Left colon (tissue), 2 donors: ENCODE results near the gene SPAG7. TPM values are rescaled to one million over a fixed set of nuclear protein-coding genes. Genes with fewer than 3 reads are reported as not detected.
A peak's percentile ranks its signal among the peaks of the same experiment; 100 is the strongest.

Source experiments
- ATAC-seq: fragments of 200-7000 bp; cut with Tn5 transposase; one replicate; pipeline ENCODE4 v1.9.1; 2020; ENCODE audit warnings: mild to moderate bottlenecking, moderate library complexity
- DNase-seq, 2 donors: peaks; one replicate each; pipeline ENCODE4 v3.0.0-alpha.2; 2020
- intact Hi-C, 2 donors: fragments of 100-400 bp; cut with DNase I in 1 of 2; cut with micrococcal nuclease in 1 of 2; formaldehyde crosslinking; loops; one replicate each; pipeline versions ENCODE4 v1.11.2 to v1.14.0; 2022; cut with DNase I, micrococcal nuclease
- long read RNA-seq: library from polyadenylated mRNA; unstranded; transcript quantifications from one replicate; pipeline ENCODE4 v2.0.0, GENCODE V29; 2021
- total RNA-seq, 2 donors: library from RNA; stranded (reverse); fragmentation: NEBNext Ultra II Directional; extraction: Animal tissue kit (Norgen Biotek cat#: 25700); gene quantifications; one replicate each; pipeline ENCODE4 v1.2.1, GENCODE V29; 2021
- donor health status: DM: no; HTN: no; CAD: no.
- donor health status: DM: yes; HTN: yes; CAD: no.

Gene SPAG7
- total RNA-seq = 10 to 100 TPM; 49.3 to 68.2 TPM
- long read RNA-seq, transcript SPAG7-207 (6 exons, 1,094 nt) = minor isoform, 5 of 66 reads
- long read RNA-seq, transcript SPAG7-201 (7 exons, 1,058 nt) = major isoform, 55 of 66 reads
- long read RNA-seq, partial matches to known transcripts = 2 of 66 reads
- long read RNA-seq, other reads (novel, unspliced or antisense) = 2 of 66 reads

- DNase-seq (peak; percentile 92 to 95), ATAC-seq (peak; percentile 74)
- intact Hi-C loops = no loop called here
Measured at GRCh38 chr17:4967539-4968485, at the start of gene SPAG7. Gene SPAG7, minus strand, starts transcription at chr17:4967817. Its CDS starts 13 bp downstream, at chr17:4967804.

- intact Hi-C loops = no loop called here
- ATAC-seq = peak; percentile 2
- no peak for DNase-seq
Measured at GRCh38 chr17:5014357-5014756, 46.7 kb upstream of the SPAG7 start.

DNA sequence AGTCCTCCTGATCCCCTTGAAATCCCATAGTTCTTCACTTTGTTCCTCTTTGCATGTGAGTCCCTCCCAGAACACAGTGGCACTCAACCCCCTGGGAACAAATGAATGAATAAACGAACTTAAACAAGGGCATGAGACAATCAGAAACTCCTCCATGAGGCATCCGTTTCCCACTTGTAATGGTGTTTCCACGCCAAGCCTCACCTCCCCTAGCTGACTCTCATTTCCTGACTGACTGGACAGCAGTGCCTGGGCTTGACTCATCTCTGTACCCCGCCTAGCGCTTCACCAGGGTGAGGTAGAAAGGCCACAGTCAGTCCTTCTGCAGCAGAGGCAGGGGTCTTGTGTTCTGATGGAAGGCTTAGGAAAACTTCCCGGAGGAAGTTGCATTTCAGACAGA, 44.3 kb upstream of the SPAG7 start:
- intact Hi-C loops = no loop called here
- ATAC-seq (no peak), DNase-seq (no peak)

DNA sequence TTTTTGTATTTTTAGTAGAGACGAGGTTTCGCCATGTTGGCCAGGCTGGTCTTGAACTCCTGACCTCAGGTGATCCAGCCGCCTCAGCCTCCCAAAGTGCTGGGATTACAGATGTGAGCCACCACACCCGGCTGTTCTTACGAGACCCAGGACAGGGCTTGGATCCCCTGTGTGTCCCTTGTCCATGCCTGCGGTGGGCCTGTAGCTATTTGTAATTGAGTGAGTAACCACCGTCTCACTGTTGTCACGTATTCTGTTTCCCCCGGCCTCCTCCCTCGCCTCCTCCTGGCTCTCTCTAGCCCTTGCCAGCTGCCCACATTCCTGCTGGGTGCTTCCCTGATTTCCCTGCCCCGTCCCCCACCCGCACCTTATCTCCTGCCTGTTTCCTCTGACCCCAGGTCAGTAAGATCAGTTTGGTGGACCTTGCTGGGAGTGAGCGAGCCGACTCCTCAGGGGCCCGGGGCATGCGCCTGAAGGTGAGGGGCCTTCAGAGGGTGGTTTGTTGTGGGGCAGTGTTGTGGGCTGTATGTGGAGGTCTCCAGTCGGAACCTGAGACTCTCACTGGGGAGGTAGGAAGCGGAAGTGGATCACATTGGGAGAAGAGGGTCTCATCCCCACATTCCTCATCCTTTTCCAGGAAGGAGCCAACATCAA, 35.7 kb upstream of the SPAG7 start:
- DNase-seq (no peak), ATAC-seq (no peak)
- intact Hi-C loops = no loop called here

GRCh38 chr17:5002121-5002788, 34.6 kb upstream of the SPAG7 start:
- DNase-seq = no peak
- no peak for ATAC-seq
- intact Hi-C loops = no loop called here

DNA sequence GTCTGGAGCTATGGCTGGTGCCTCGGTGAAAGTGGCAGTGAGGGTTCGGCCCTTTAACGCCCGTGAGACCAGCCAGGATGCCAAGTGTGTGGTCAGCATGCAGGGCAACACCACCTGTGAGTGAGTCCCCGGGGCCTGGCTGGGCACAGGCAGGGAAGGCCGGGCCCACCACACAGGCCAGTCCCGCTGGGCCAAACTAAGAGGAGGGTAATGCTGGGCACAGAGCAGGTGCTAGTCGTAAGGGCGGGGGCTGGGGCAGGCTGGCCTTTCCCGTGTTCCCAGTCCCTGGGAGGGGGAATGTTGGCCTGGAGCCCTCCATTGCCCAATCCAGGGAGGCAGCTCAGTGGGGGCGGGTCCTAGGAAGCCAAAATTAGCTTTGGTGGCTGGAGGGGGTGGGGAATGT, 32.6 kb upstream of the SPAG7 start:
- DNase-seq (peak in 1 of 2 donors; percentile 63), ATAC-seq (no peak)
- intact Hi-C loops = no loop called here

- intact Hi-C loops = no loop called here
- DNase-seq (no peak), ATAC-seq (no peak)
Measured at GRCh38 chr17:4999430-5000093, 31.9 kb upstream of the SPAG7 start.

DNA sequence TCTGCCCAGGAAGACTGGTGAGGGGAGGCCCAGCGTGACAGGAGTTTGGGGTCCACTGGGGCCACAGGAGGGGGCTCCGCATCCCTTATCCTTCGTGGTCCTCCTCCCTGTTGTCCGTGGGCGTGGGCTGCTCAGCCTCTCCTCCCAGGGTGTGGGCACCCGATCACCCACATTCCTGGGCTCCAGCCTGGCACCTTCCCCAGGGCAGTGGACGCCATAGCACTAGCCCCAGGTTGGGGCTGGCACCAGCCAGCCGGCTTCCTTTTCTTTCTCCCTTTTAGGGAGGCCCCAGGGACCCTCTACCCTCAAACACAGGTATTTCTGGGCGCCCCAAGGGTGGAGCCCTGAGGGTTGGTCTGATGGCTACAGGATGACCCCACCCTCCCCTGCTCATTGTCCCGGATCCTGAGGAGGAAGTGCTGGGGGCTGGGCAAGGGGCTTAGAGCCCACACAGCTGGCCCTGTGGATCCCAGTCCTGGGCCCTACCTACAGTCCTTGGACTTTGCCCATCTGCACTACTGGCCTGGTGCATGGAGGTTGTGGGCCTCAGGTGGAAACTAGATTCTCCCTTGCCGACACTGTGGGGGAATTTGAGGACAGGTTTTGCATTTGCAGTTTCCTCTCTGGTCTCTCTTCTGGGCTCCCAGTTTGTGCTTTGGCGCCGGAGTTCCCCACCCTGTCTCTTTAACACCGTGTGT, 31.3 kb upstream of the SPAG7 start:
- peak; percentile 71 to 72 for DNase-seq
- intact Hi-C loops = no loop called here
- peak; percentile 59 for ATAC-seq

DNA sequence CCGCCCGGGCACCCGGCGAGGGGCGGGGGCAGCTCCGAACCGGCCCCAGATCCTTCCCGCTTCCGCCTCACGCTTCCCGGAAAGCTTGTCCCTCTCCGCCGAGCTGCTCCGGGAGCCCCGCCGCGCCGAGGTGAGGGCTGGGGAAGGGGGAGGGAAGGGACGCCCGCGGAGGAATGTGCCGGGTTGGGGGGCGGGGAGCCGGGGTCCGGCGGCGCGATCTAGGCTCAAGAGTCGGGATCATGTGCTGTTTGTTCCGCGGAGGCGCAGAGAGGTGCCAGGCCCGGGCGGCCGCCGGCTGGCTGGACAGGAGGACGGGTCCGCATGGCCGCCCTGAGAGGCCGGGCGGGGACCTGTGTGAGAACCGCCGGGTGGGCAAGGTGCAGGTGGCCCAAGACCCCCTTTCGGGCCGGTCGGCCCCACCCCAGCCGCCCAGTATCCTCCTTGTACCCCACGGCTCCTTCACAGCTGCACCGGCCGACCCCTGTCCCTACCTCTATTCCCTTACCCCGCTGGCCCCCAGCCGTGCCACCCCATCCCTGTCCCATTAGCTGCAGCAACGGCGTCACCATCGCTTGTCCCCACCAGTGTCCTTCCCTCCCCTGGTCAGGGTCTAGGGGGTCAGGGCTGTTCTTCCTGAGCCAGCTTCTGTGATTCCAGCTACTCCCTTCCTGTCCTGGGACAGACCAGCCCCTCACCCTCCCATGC, 30.6 kb upstream of the SPAG7 start:
- ATAC-seq (peak; percentile 11), DNase-seq (peak in 1 of 2 donors; percentile 42)
- intact Hi-C loops = no loop called here

DNA sequence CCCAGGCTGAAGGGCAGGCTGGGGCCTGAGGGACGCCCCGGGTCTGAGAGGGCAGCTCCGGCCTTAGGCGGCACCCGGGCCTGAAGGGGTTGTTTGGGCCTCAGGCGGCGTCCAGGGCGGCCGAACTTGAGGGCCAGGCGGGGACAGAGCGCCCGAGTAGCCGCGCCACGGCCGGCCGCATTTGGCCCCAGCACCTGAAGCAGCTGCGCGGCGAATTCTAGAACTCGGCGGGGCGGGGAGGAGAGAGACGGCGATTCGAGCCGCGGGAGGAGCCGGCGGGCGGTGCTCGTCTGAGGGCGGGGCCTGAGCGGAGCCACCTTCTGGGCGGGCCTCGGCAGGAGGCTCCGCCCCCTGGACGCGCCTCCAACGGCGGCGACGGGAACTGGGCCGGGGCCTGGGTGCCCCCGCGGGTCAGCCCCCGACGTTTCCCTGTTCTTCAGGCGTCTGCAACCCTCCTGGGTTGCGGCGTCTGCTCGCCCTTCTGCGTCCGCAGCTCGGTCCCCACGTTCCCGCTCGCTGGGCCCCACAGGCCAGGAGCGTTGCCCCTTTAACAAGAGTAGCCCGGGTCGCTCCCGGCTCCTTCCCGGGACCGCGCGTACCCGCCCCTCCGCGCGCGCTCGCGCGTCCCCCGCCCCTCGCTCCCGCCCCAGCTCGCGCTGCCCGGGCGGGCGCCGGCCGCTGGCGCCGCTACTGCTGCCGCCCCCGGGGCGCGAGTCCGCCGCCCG, 29.8 kb upstream of the SPAG7 start, which contains the start of the genes INCA1 and KIF1C:
TSS of gene INCA1 (minus strand) at position 221 of the 725 bp plus-strand sequence. CDS start 3,085 bp downstream, outside the sequence.
TSS of gene KIF1C (plus strand) at position 649 of the 725 bp plus-strand sequence. CDS start 2,297 bp downstream, outside the sequence.
- ATAC-seq (peak; percentile 85), DNase-seq (peak; percentile 93 to 97)
- intact Hi-C loops = no loop called here

DNA sequence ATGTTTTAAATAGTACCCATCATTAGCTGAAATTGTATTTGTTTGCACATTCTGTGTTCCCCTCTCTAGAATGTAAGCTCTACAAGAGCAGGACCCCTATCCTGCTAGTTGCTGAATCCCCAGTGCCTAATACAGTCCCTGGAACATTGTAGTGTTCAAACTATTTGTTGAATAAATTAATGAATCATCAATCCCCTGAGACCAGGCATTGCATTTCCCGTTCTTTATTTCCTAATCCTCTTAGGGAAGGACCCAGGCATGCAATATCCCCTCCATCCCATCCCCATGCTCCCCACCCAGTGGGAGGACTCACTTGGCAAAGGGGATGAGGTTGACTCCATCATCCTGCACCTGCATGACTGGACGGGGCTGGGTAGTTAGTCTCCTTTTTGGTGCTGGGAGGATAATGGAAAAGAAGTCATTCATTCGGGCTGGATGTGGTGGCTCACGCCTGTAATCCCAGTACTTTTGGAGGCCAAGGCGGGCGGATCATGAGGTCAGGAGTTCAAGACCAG, 26.5 kb upstream of the SPAG7 start:
- no peak for ATAC-seq
- intact Hi-C loops = no loop called here
- no peak for DNase-seq

DNA sequence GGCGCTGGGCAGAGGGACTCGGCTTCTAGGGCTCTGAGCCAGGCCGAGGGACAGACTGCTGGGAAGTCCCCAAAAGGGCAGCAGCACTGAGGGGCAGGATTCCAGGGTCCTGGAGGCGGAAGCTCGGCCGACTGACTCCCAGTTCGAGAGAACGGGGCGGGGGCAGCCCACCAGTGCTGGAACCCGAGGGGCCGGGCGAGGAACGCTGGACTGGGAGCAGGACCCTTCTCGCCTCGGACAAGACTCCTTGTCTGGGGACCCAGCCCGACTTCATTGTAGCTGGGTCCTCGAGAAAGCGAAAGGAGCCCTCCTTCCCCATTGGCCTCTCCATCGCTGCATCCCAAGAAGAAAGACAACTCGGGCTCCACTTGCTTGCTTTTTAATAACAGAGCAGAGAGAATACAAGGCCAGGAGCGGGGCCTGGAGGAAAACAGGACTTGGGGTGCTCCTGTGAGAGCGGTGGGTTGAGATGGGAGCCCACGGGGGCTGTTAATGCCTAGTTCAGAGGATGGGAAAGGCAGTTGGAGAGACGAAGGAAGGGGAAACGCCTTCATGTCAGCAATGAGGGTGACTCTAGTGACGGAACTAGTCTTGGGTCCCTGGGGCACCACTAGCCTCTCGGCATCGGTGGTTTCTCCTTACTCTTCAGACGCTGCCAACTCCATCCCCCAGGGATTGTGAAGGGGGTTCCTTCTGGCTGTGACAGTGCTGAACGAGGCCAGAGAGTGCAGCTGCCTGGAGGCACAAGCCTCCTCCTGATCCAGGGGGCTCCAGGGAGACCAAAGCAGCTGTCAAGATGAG, 20.4 kb upstream of the SPAG7 start:
- intact Hi-C loops = loop anchor here in 1 of 2 donors (10.0 kb wide), 1 partner anchor 73 kb away; no protein-coding TSS in a partner anchor
- ATAC-seq (peak; percentile 5), DNase-seq (no peak)

- intact Hi-C loops = loop anchor here in 1 of 2 donors (10.0 kb wide), 1 partner anchor 72 kb away; no protein-coding TSS in a partner anchor
- DNase-seq (peak; percentile 91 to 97), ATAC-seq (peak; percentile 83)
Measured at GRCh38 chr17:4986951-4987766, 19.5 kb upstream of the SPAG7 start, which contains the start of gene CAMTA2. Gene CAMTA2, minus strand, starts transcription at chr17:4987675. Its CDS starts 1,453 bp downstream, at chr17:4986222.

DNA sequence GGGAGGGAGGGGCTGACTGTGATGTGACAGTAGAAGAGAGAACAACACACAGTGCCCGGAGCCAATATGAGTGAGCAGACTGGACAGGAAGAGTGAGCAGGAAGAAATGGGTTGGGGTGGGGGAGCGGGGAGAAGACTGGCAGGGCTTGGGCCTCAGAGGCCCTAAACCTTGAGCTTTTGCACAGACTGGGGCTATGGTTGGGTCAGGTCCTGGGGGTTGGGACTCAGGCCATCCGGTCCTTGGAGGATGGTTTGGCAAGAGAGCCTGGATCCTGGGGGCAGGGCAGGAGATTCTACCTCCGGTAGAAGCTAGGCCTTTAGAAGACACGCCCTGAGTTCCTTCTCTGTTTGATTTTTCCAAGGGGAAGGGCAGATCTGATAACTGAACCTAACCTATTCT, 18.8 kb upstream of the SPAG7 start:
- ATAC-seq (peak; percentile 43), DNase-seq (peak; percentile 41 to 49)
- intact Hi-C loops = loop anchor here in 1 of 2 donors (10.0 kb wide), 1 partner anchor 72 kb away; no protein-coding TSS in a partner anchor
